Testis (tissue), 3 donors: Measurements from ENCODE around the gene LLGL2. TPM values are rescaled to one million over a fixed set of nuclear protein-coding genes. Genes with fewer than 3 reads are reported as not detected.
A peak's percentile ranks its signal among the peaks of the same experiment; 100 is the strongest.

Experiments
- DNase-seq: peaks from one replicate; pipeline ENCODE4 v3.0.0-alpha.2; 2019
- H3K27ac ChIP-seq, 2 donors: fragments of 200-600 bp; sonication (generic); one replicate each; pipeline ENCODE4 v1.5.1; 2019
- H3K27me3 ChIP-seq: fragments of 200-600 bp; sonication (generic); one replicate; pipeline ENCODE4 v1.5.1; 2019
- H3K36me3 ChIP-seq: fragments of 200-600 bp; sonication (generic); one replicate; pipeline ENCODE4 v1.5.1; 2017; ENCODE audit warnings: low read depth; ENCODE audit errors: missing control alignments
- H3K4me1 ChIP-seq: fragments of 200-600 bp; sonication (generic); one replicate; pipeline ENCODE4 v1.5.1; 2019
- H3K4me3 ChIP-seq, 2 donors: fragments of 200-600 bp; sonication (generic); one replicate each; pipeline ENCODE4 v1.5.1; 2017 to 2019
- H3K9me3 ChIP-seq: fragments of 200-600 bp; sonication (generic); one replicate; pipeline ENCODE4 v1.5.1; 2017
- CTCF ChIP-seq, 3 experiments: fragments of 450-650 bp in 2 of 3; fragments of 200-600 bp in 1 of 3; sonication (generic) in 1 of 3; IDR thresholded peaks; one replicate each; pipeline ENCODE4 v1.5.1; 2016 to 2019; ENCODE audit warnings: antibody characterized with exemption in 3 of 3, mild to moderate bottlenecking in 2 of 3, moderate library complexity in 1 of 3
- POLR2A ChIP-seq: fragments of 450-650 bp; IDR thresholded peaks from one replicate; pipeline ENCODE4 v1.6.1; 2017; ENCODE audit warnings: antibody characterized with exemption, mild to moderate bottlenecking, moderate library complexity
- WGBS, 2 donors: methylation state at CpG; one replicate each; pipeline ENCODE4 v1.1.5; 2018; 5-methylcytosine and 5-hydroxymethylcytosine counted together
- intact Hi-C: fragments of 100-400 bp; cut with DNase I; formaldehyde crosslinking; loops from one replicate; pipeline ENCODE4 v1.15.1; 2023; ENCODE audit warnings: low total_unique reads
- polyA plus RNA-seq: library from polyadenylated mRNA; stranded (reverse); fragments of 350-450 nt; fragmentation: Illumina TruSeq; extraction: RNeasy Lipid Tissue Mini Kit (QIAGEN cat#74804); gene quantifications from one replicate; pipeline ENCODE4 v1.2.3, GENCODE V29; 2014; ENCODE audit warnings: low read depth, low replicate concordance; ENCODE audit not compliant: insufficient read depth
- total RNA-seq, 2 donors: library from RNA; depleted of rRNA; stranded (reverse); fragments of >200 nt; gene quantifications; one replicate each; pipeline ENCODE4 v1.2.3, GENCODE V29; 2016

The LLGL2 gene
- total and polyA plus RNA-seq, 3 donors from 2014 or later: 20.6 to 34.3 (median 22.9) TPM

- 59 to 74% methylated on average over 10 to 17 of the region's 17 CpGs for WGBS, 2 donors
- no peak overlapping the region for H3K4me3 ChIP-seq
- peaks cover 27% of the 10 kb centered on the region for H3K4me1 ChIP-seq
- intact Hi-C loops: loop anchor here (5.0 kb wide), 1 partner anchor 86 kb away; no protein-coding TSS in a partner anchor
- H3K27ac ChIP-seq: peak overlapping the region in 1 of 2 donors; percentile 89
- H3K9me3 ChIP-seq: no peaks in the 10 kb centered on the region
- no peak for TF ChIP-seq CTCF (IDR thresholded peaks at IDR 0.05)
- no peak for TF ChIP-seq POLR2A
- no peaks in the 10 kb centered on the region for H3K27me3 ChIP-seq
- no peaks in the 10 kb centered on the region for H3K36me3 ChIP-seq
- no peak for DNase-seq
Observed at GRCh38 chr17:75513641-75514000, 11.9 kb upstream of the LLGL2 start.

GRCh38 chr17:75514299-75514918 lies 11.1 kb upstream of the LLGL2 start:
- no peak for DNase-seq
- intact Hi-C loops: loop anchor here (5.0 kb wide), 1 partner anchor 87 kb away; no protein-coding TSS in a partner anchor
- Histone ChIP-seq H3K27ac (peak overlapping the region; percentile 77 to 89), H3K27me3 (no peaks in the 10 kb centered on the region), H3K9me3 (no peaks in the 10 kb centered on the region), H3K4me1 (peaks cover 27% of the 10 kb centered on the region), H3K36me3 (no peaks in the 10 kb centered on the region), H3K4me3 (peak overlapping the region; percentile 78 to 94)
- WGBS, 2 donors: 11 to 17% methylated on average over 1 to 15 of the region's 15 CpGs
- TF ChIP-seq POLR2A (no peak), CTCF (IDR thresholded peaks at IDR 0.05) (no peak)

GRCh38 chr17:75514919-75515495 lies 10.5 kb upstream of the LLGL2 start:
- TF ChIP-seq CTCF (IDR thresholded peaks at IDR 0.05) (no peak), POLR2A (no peak)
- Histone ChIP-seq H3K27me3 (no peaks in the 10 kb centered on the region), H3K36me3 (peaks cover 3% of the 10 kb centered on the region), H3K27ac (peak overlapping the region; percentile 77 to 89), H3K4me1 (peaks cover 27% of the 10 kb centered on the region), H3K4me3 (peak overlapping the region; percentile 78 to 94), H3K9me3 (no peaks in the 10 kb centered on the region)
- 0 to 2% methylated on average over 8 to 47 of the region's 50 CpGs for WGBS, 2 donors
- intact Hi-C loops: loop anchor here (5.0 kb wide), 1 partner anchor 88 kb away; no protein-coding TSS in a partner anchor
- DNase-seq: no peak

- WGBS, 2 donors: 0% methylated on average over 15 to 60 of the region's 78 CpGs
- Histone ChIP-seq H3K4me1 (peaks cover 27% of the 10 kb centered on the region), H3K27ac (peak within 1 kb of the TSS; percentile 77 to 89), H3K27me3 (no peaks in the 10 kb centered on the region), H3K36me3 (peaks cover 3% of the 10 kb centered on the region), H3K4me3 (peak within 1 kb of the TSS; percentile 78 to 94), H3K9me3 (no peaks in the 10 kb centered on the region)
- TF ChIP-seq CTCF (IDR thresholded peaks at IDR 0.05) (peak; percentile 96 to 98 (median 98)), POLR2A (no peak)
- intact Hi-C loops: no loop called here
- DNase-seq: peak; percentile 96
Observed at GRCh38 chr17:75515496-75516254, 9.8 kb upstream of the LLGL2 start, which contains the start of gene CASKIN2. Gene CASKIN2, minus strand, starts transcription at chr17:75515537. Its CDS starts 1,733 bp downstream, at chr17:75513804.
